G401 (cell line): ENCODE measurements around the gene ITGA8. TPM values are rescaled to one million over a fixed set of nuclear protein-coding genes. Genes with fewer than 3 reads are reported as not detected.
"Not testable (repeated sequence)": the region's sequence is repeated elsewhere in the genome, so short reads cannot be mapped to it uniquely, and the experiment has no call there.

Source experiments
- DNase-seq: peaks from one replicate; pipeline ENCODE4 v3.0.0-alpha.2; 2015; ENCODE audit warnings: low spot score
- in situ Hi-C: cut with HindIII; loops from 2 replicates; pipeline ENCODE4 v1.10.0; 2016; ENCODE audit warnings: low sequenced_read_pairs, mixed read lengths
- total RNA-seq: library from RNA; depleted of rRNA; stranded (reverse); fragments of >200 nt; shearing (Covaris generic); gene quantifications from 2 replicates; pipeline ENCODE4 v1.2.3, GENCODE V29; 2014

Gene ITGA8
- total RNA-seq, 1 experiment from 2014 or later, result 0.64 TPM

- no peak for DNase-seq
- in situ Hi-C loops, result no loop called here
Measured at GRCh38 chr10:15632456-15633091, 87.1 kb downstream of the ITGA8 start.

GRCh38 chr10:15631205-15631604 lies 88.5 kb downstream of the ITGA8 start:
- in situ Hi-C loops, DNase-seq: not testable (repeated sequence)

- peak; percentile 10 for DNase-seq
- in situ Hi-C loops, result no loop called here
Measured at GRCh38 chr10:15630353-15630752, 89.4 kb downstream of the ITGA8 start.

GRCh38 chr10:15627617-15628196 lies 92.0 kb downstream of the ITGA8 start:
- no peak for DNase-seq
- in situ Hi-C loops, result no loop called here

GRCh38 chr10:15626937-15627336 lies 92.8 kb downstream of the ITGA8 start:
- in situ Hi-C loops, result no loop called here
- DNase-seq, result no peak

- no peak for DNase-seq
- in situ Hi-C loops, result no loop called here
Measured at GRCh38 chr10:15625261-15625660, 94.5 kb downstream of the ITGA8 start.

- in situ Hi-C loops, result no loop called here
- DNase-seq, result no peak
Measured at GRCh38 chr10:15624401-15625196, 95.1 kb downstream of the ITGA8 start.

- in situ Hi-C loops, result no loop called here
- no peak for DNase-seq
Measured at GRCh38 chr10:15620836-15621515, 98.7 kb downstream of the ITGA8 start.

- in situ Hi-C loops, result no loop called here
- DNase-seq, result no peak
Measured at GRCh38 chr10:15620337-15620736, 99.4 kb downstream of the ITGA8 start.

GRCh38 chr10:15609246-15609645 lies 110.5 kb downstream of the ITGA8 start:
- DNase-seq, result no peak
- in situ Hi-C loops, result no loop called here

GRCh38 chr10:15606377-15606776 lies 113.3 kb downstream of the ITGA8 start:
- DNase-seq, result no peak
- in situ Hi-C loops, result no loop called here

- in situ Hi-C loops, result no loop called here
- DNase-seq, result no peak
Measured at GRCh38 chr10:15605740-15606369, 113.9 kb downstream of the ITGA8 start.

GRCh38 chr10:15603446-15604011 lies 116.2 kb downstream of the ITGA8 start:
- no peak for DNase-seq
- in situ Hi-C loops, result no loop called here

GRCh38 chr10:15601819-15602218 lies 117.9 kb downstream of the ITGA8 start:
- in situ Hi-C loops, result no loop called here

GRCh38 chr10:15595260-15595659 lies 124.5 kb downstream of the ITGA8 start:
- no peak for DNase-seq

More at GRCh38 chr10:15601819-15602218, 117.9 kb downstream of the ITGA8 start:
- no peak for DNase-seq

GRCh38 chr10:15591937-15592336 lies 127.8 kb downstream of the ITGA8 start:
- DNase-seq, result no peak
- in situ Hi-C loops, result no loop called here

More at GRCh38 chr10:15595260-15595659, 124.5 kb downstream of the ITGA8 start:
- in situ Hi-C loops, result no loop called here

- DNase-seq, result no peak
- in situ Hi-C loops, result no loop called here
Measured at GRCh38 chr10:15591431-15591830, 128.3 kb downstream of the ITGA8 start.

- no peak for DNase-seq
- in situ Hi-C loops, result no loop called here
Measured at GRCh38 chr10:15588635-15589508, 130.8 kb downstream of the ITGA8 start.
